Caki2 (cell line): ENCODE results near the gene SLC28A1. TPM values are rescaled to one million over a fixed set of nuclear protein-coding genes. Genes with fewer than 3 reads are reported as not detected.
"Not testable (repeated sequence)": the region's sequence is repeated elsewhere in the genome, so short reads cannot be mapped to it uniquely, and the experiment has no call there.

ENCODE experiments used
- DNase-seq: peaks from one replicate; pipeline ENCODE4 v3.0.0-alpha.2; 2015; ENCODE audit warnings: low read depth
- in situ Hi-C: cut with HindIII; loops from 2 replicates; pipeline ENCODE4 v1.10.0; 2016; ENCODE audit warnings: low sequenced_read_pairs, low pct_unique_long_range_greater_than_20kb, mixed read lengths
- total RNA-seq: library from RNA; depleted of rRNA; stranded (reverse); fragments of >200 nt; shearing (Covaris generic); gene quantifications from 2 replicates; pipeline ENCODE4 v1.2.3, GENCODE V29; 2014; ENCODE audit warnings: low replicate concordance

SLC28A1 gene
- total RNA-seq, 1 experiment from 2014 or later = not detected

- no peak for DNase-seq
- in situ Hi-C loops = no loop called here
Observed at GRCh38 chr15:84921121-84921520, 36.7 kb downstream of the SLC28A1 start.

- in situ Hi-C loops = no loop called here
- no peak for DNase-seq
Observed at GRCh38 chr15:84922530-84922929, 38.1 kb downstream of the SLC28A1 start.

- DNase-seq = no peak
- in situ Hi-C loops = no loop called here
Observed at GRCh38 chr15:84924077-84924731, 39.7 kb downstream of the SLC28A1 start.

- in situ Hi-C loops, DNase-seq: not testable (repeated sequence)
Observed at GRCh38 chr15:84924821-84925569, 40.5 kb downstream of the SLC28A1 start.

GRCh38 chr15:84925906-84926305 is 41.4 kb downstream of the SLC28A1 start:
- no peak for DNase-seq
- in situ Hi-C loops = no loop called here

- in situ Hi-C loops = no loop called here
- DNase-seq = no peak
Observed at GRCh38 chr15:84926491-84927230, 42.2 kb downstream of the SLC28A1 start.

- in situ Hi-C loops = no loop called here
- DNase-seq = no peak
Observed at GRCh38 chr15:84928843-84929168, 44.3 kb downstream of the SLC28A1 start.

- peak; percentile 97 for DNase-seq
- in situ Hi-C loops = no loop called here
Observed at GRCh38 chr15:84929795-84930603, 45.5 kb downstream of the SLC28A1 start.

GRCh38 chr15:84934942-84935729 is 50.7 kb downstream of the SLC28A1 start:
- DNase-seq = no peak
- in situ Hi-C loops = no loop called here

- no peak for DNase-seq
- in situ Hi-C loops = no loop called here
Observed at GRCh38 chr15:84937144-84937543, 52.7 kb downstream of the SLC28A1 start.

GRCh38 chr15:84938726-84939125 is 54.3 kb downstream of the SLC28A1 start:
- no peak for DNase-seq
- in situ Hi-C loops = no loop called here

- DNase-seq = no peak
- in situ Hi-C loops = no loop called here
Observed at GRCh38 chr15:84940399-84940798, 55.9 kb downstream of the SLC28A1 start.

- no peak for DNase-seq
- in situ Hi-C loops = no loop called here
Observed at GRCh38 chr15:84942456-84942855, 58.0 kb downstream of the SLC28A1 start.

GRCh38 chr15:84944311-84944710 is 59.8 kb downstream of the SLC28A1 start:
- in situ Hi-C loops = no loop called here
- no peak for DNase-seq

GRCh38 chr15:84944861-84945260 is 60.4 kb downstream of the SLC28A1 start:
- in situ Hi-C loops = no loop called here
- DNase-seq = no peak

- DNase-seq = no peak
- in situ Hi-C loops = no loop called here
Observed at GRCh38 chr15:84946772-84947489, 62.5 kb downstream of the SLC28A1 start.
